HFFc6 (cell line): ENCODE data around the gene GNAO1. TPM values are rescaled to one million over a fixed set of nuclear protein-coding genes. Genes with fewer than 3 reads are reported as not detected.

Source experiments
- DNase-seq: peaks from one replicate; pipeline ENCODE4 v3.0.0-alpha.2; 2018
- H3K27ac Mint-ChIP-seq: 2 replicates; pipeline ENCODE4 v1.8.0; 2020; ENCODE audit warnings: mild to moderate bottlenecking, mixed read lengths
- H3K27me3 Mint-ChIP-seq: 2 replicates; pipeline ENCODE4 v1.8.0; 2021; ENCODE audit warnings: mild to moderate bottlenecking, moderate library complexity, mixed read lengths; ENCODE audit not compliant: insufficient read depth
- H3K36me3 Mint-ChIP-seq: 2 replicates; pipeline ENCODE4 v1.8.0; 2021; ENCODE audit warnings: low read depth, mixed read lengths
- H3K4me1 Mint-ChIP-seq: 2 replicates; pipeline ENCODE4 v1.8.0; 2020; ENCODE audit warnings: low read depth, mixed read lengths
- H3K4me3 Mint-ChIP-seq: 2 replicates; pipeline ENCODE4 v1.8.0; 2020; ENCODE audit warnings: mild to moderate bottlenecking, moderate library complexity, mixed read lengths
- H3K9me3 Mint-ChIP-seq: 2 replicates; pipeline ENCODE4 v1.8.0; 2020; ENCODE audit warnings: mild to moderate bottlenecking, mixed read lengths
- total RNA-seq, 6 experiments: library from RNA; stranded (reverse); fragmentation: NEBNext Ultra II Directional; extraction: Animal tissue kit (Norgen Biotek cat#: 25700); gene quantifications; 2 replicates in 1 of 6; 3 replicates in 5 of 6; pipeline ENCODE4 v1.2.3, GENCODE V29; 2021
- TF ChIP-seq, protein P1 (sequence below): fragments of 200-600 bp; sonication (generic); IDR thresholded peaks from 2 replicates; pipeline ENCODE4 v1.5.0; 2021; ENCODE audit warnings: antibody characterized with exemption, mild to moderate bottlenecking

GNAO1 gene
- total RNA-seq, 6 experiments from 2014 or later = 0.07 to 0.48 (median 0.37) TPM; not detected in 1

DNA sequence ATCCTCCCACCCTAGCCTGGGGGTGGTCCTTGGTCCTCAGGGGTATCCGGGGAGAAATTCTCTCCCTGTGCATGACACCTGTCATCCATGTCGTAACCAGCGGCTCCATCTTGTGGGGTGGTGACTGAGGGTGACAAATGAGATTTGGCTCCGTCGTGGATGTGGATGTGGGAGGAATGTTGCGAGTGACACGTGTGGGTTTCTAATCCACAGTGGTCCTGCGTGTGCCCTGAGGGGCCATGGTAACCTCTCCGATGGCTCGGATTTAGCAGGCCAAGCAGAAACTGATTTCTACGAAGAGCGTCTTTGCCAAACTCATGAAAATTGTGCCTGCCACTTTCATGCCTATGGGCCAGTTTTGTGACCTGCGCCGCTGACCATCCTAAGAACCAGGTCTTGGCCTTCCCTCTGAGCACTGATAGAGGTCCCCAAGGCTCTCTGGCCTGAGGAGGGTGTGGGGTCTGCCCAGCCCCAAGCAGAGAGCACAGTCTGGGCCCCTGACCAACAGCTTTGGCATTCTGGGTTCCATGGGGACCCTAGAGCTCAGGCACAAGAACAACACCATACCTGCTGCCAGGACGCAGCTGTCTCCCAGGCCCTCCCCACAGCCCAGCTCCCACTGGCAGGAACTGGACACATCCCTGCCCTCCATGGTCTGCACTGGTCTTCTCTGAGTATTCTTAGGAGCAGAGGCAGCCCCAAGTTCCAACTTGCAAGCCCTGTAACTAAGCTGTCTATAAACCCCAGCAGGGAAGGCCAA lies 155.0 kb downstream of the GNAO1 start:
- DNase-seq = no peak
- Mint-ChIP-seq H3K9me3 (no peaks in the 10 kb centered on the region), H3K27me3 (peaks cover 14% of the 10 kb centered on the region), H3K36me3 (no peaks in the 10 kb centered on the region), H3K27ac (no peak overlapping the region), H3K4me3 (no peak overlapping the region), H3K4me1 (peaks cover 12% of the 10 kb centered on the region)
- TF ChIP-seq, protein P1, sequence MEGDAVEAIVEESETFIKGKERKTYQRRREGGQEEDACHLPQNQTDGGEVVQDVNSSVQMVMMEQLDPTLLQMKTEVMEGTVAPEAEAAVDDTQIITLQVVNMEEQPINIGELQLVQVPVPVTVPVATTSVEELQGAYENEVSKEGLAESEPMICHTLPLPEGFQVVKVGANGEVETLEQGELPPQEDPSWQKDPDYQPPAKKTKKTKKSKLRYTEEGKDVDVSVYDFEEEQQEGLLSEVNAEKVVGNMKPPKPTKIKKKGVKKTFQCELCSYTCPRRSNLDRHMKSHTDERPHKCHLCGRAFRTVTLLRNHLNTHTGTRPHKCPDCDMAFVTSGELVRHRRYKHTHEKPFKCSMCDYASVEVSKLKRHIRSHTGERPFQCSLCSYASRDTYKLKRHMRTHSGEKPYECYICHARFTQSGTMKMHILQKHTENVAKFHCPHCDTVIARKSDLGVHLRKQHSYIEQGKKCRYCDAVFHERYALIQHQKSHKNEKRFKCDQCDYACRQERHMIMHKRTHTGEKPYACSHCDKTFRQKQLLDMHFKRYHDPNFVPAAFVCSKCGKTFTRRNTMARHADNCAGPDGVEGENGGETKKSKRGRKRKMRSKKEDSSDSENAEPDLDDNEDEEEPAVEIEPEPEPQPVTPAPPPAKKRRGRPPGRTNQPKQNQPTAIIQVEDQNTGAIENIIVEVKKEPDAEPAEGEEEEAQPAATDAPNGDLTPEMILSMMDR = no peak

DNA sequence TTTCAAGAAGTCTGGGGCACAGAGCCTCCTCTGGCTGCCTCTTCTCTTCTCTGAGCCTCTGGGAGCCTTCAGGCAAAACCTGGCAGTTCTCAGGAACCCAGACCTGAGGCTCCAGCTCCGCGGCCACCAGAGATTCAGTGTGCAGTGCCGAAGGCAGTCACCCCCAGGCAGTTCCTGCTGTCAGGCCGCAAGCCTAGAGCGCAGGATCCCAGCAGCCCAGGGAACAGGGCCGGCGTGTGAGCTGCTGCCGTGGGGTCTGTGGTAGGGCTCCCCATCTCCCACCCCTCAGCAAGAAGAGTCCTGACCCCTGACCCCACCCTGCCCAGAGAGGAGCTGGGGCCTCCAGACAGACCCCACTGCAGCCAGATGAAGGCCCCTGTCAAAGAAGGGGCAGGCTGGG lies 155.9 kb downstream of the GNAO1 start:
- Mint-ChIP-seq H3K4me1 (peaks cover 12% of the 10 kb centered on the region), H3K9me3 (no peaks in the 10 kb centered on the region), H3K27me3 (peaks cover 14% of the 10 kb centered on the region), H3K4me3 (no peak overlapping the region), H3K27ac (no peak overlapping the region), H3K36me3 (no peaks in the 10 kb centered on the region)
- DNase-seq = no peak
- TF ChIP-seq, protein P1 = no peak

DNA sequence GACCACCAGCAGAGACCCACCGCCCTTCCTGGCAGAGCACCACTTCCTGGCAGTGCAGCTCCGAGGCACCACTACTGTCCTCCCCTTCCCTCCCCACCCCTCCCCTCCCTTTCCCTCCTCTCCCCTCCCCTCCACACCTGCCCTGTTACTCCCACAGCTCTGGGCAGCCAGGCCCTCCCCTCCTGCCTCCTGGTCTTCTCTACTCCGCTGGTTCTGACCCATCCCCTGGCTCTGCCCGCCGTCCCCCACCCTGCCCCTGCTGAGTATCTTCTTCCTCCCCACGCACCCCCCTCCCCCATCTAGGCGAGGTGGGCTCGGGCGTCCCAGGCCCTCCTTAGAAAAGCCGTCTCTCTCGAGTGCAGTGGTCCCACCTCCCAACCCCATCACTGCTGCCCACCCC lies 156.4 kb downstream of the GNAO1 start:
- Mint-ChIP-seq H3K9me3 (no peaks in the 10 kb centered on the region), H3K27me3 (peaks cover 14% of the 10 kb centered on the region), H3K4me3 (no peak overlapping the region), H3K27ac (no peak overlapping the region), H3K36me3 (no peaks in the 10 kb centered on the region), H3K4me1 (peaks cover 12% of the 10 kb centered on the region)
- TF ChIP-seq, protein P1 = no peak
- no peak for DNase-seq

DNA sequence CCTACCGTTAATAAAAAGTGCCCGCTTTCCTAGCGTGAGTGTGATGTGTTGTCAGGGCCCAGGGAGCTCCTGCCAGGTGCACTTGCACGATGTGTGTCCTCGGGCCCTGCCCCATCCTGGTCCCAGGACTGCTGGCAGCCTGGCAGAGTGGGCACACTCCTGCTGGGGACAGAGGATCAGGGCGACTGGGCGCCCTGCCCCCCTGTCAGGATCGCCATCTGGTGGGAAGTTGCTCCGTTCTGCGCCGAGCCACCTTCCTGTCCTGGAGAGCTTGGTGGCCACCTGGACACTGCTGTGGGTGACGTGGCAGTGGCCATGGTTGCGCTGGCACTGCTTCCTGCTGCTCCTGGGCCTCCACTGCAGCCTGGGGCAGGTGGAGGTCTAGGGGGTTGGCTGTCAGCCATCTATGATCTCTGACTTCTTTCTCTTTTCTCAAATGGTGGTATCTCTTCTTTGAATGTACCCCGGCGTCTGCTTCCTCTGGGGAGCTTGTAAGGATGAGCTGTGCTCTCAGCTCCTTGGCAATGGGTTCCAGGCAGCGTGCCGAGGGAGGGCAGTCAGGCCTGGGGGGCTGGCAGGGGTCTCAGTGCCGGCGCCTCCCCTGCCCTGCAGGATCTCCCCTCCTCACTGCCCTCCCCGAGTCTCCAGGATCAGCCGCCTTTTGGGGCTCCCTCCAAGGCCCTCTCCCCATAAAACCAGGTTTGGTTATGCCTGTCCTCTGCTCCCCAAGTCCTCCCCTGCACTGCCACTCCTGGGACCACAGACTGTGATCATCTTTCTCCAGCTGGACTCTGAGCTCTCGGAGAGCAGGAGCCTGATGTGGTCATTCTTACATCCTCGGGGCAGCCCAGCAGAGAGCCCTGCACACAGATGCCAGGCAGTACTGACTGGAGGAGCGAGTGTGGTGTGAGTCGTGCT lies 157.1 kb downstream of the GNAO1 start:
- peaks cover 11% of the 10 kb centered on the region for H3K4me1 Mint-ChIP-seq

GRCh38 chr16:56349086-56349415 lies 157.8 kb downstream of the GNAO1 start:
- DNase-seq = no peak
- H3K4me3 Mint-ChIP-seq = no peak overlapping the region
- peaks cover 14% of the 10 kb centered on the region for H3K27me3 Mint-ChIP-seq
- TF ChIP-seq, protein P1 = peak; percentile 34; the same call in 1 of the 2 replicates
- H3K9me3 Mint-ChIP-seq = no peaks in the 10 kb centered on the region
- H3K36me3 Mint-ChIP-seq = no peaks in the 10 kb centered on the region
- H3K27ac Mint-ChIP-seq = no peak overlapping the region
- H3K4me1 Mint-ChIP-seq = peaks cover 5% of the 10 kb centered on the region

More for the DNA sequence above, 157.1 kb downstream of the GNAO1 start:
- TF ChIP-seq, protein P1 = no peak
- no peak overlapping the region for H3K27ac Mint-ChIP-seq
- H3K9me3 Mint-ChIP-seq = no peaks in the 10 kb centered on the region
- peaks cover 14% of the 10 kb centered on the region for H3K27me3 Mint-ChIP-seq
- no peak overlapping the region for H3K4me3 Mint-ChIP-seq
- no peaks in the 10 kb centered on the region for H3K36me3 Mint-ChIP-seq
- DNase-seq = no peak
